ENCODE data around the gene TTLL11. TPM values are rescaled to one million over a fixed set of nuclear protein-coding genes. Genes with fewer than 3 reads are reported as not detected.
A peak's percentile ranks its signal among the peaks of the same experiment; 100 is the strongest.

Gene TTLL11
- total RNA-seq, 2 donors from 2014 or later = 11.7 to 11.9 TPM

DNA sequence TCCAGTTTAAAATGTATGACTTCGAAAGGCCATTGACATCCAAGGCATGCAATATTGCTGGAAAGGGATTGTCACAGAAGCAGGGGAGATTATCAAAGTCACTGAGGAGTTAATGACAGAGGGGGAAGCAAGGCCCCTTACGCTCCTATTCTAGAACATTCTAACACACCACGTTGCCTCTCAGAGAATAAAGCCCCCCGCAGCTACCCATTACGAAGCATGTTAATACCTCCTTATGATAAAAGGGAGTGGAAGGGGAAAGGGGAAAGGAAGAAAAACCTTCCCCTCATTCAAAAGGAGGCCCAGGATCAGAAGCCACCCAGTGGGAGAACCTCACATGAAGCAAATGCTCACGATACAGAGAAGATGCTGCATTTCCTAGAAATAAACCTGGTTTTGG, 228.0 kb downstream of the TTLL11 start:
- 86% methylated on average over 6 of the region's 6 CpGs for WGBS
- Histone ChIP-seq H3K27me3 (replicated peaks; ENCODE audit: insufficient read depth) (no peaks in the 10 kb centered on the region), H3K9me3 (no peaks in the 10 kb centered on the region), H3K4me3 (no peak overlapping the region), H3K27ac (no peak overlapping the region), H3K36me3 (no peaks in the 10 kb centered on the region), H3K4me1 (replicated peaks) (no peaks in the 10 kb centered on the region)
- DNase-seq (ENCODE audit: low spot score) = no peak
- intact Hi-C loops (cut with DNase I) = no loop called here
- TF ChIP-seq CTCF (IDR thresholded peaks at IDR 0.05) (no peak), POLR2A (IDR thresholded peaks at IDR 0.05) (no peak), POLR2AphosphoS5 (IDR thresholded peaks at IDR 0.05) (no peak)

GRCh38 chr9:121863955-121864354, 229.2 kb downstream of the TTLL11 start:
- Histone ChIP-seq H3K27ac (no peak overlapping the region), H3K36me3 (no peaks in the 10 kb centered on the region), H3K4me3 (no peak overlapping the region), H3K9me3 (no peaks in the 10 kb centered on the region), H3K27me3 (replicated peaks; ENCODE audit: insufficient read depth) (no peaks in the 10 kb centered on the region), H3K4me1 (replicated peaks) (no peaks in the 10 kb centered on the region)
- no peak for DNase-seq (ENCODE audit: low spot score)
- WGBS = 94% methylated on average over 2 of the region's 2 CpGs
- intact Hi-C loops (cut with DNase I) = no loop called here
- no peak for TF ChIP-seq POLR2AphosphoS5 (IDR thresholded peaks at IDR 0.05)
- TF ChIP-seq CTCF (IDR thresholded peaks at IDR 0.05) = no peak
- TF ChIP-seq POLR2A (IDR thresholded peaks at IDR 0.05) = no peak

DNA sequence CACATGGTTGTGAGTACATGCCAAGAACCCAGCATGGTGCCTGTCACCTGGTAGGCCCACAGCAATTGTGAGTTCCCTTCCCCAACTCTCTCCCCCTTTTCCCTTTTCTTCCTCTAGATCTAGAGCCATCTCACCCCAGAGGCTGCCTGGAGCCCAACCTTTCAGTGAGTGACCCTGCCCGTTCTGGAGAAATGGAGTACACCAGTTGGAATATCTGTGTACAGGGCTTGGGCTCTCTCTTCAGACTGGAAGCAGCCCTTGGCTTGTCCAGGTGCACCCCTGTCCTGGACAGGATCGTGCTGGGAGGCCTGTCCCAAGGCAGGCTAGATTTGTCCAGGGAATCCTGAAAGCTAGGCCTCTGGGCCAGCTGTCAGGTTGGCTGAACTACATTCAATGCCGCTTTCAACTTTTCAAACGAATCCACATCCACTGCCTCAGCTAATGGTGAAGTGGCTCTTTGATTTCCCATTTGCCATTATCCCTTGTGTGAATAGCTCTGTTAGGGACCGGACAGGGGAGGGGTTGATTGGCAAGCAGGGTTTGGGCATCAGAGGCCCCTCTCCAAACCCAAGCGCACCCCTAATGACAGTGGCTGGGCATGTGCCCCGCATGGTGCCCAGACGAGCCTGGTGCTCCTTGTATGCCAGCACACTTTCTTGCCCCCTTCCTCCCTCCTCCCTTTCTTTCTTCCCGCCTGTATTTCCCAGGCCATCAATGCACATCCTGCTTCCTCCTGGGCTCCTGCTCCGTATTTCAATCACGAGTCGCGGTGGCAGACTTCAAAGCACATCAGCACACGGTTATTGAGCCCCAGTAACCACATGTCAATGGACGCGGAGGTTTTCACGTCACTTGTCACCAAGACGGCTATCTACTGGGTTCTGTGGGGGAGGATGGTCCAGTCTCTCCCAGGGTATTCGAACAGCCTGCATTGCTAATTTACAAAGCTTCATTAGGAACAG, 230.5 kb downstream of the TTLL11 start:
- H3K36me3 ChIP-seq = no peaks in the 10 kb centered on the region
- intact Hi-C loops (cut with DNase I) = no loop called here
- no peak overlapping the region for H3K4me3 ChIP-seq
- no peak overlapping the region for H3K27ac ChIP-seq
- TF ChIP-seq POLR2AphosphoS5 (IDR thresholded peaks at IDR 0.05) (no peak), CTCF (IDR thresholded peaks at IDR 0.05) (no peak), POLR2A (IDR thresholded peaks at IDR 0.05) (no peak)
- H3K9me3 ChIP-seq = no peaks in the 10 kb centered on the region
- no peaks in the 10 kb centered on the region for H3K27me3 ChIP-seq (replicated peaks; ENCODE audit: insufficient read depth)
- DNase-seq (ENCODE audit: low spot score) = no peak
- 87% methylated on average over 19 of the region's 19 CpGs for WGBS
- no peaks in the 10 kb centered on the region for H3K4me1 ChIP-seq (replicated peaks)

DNA sequence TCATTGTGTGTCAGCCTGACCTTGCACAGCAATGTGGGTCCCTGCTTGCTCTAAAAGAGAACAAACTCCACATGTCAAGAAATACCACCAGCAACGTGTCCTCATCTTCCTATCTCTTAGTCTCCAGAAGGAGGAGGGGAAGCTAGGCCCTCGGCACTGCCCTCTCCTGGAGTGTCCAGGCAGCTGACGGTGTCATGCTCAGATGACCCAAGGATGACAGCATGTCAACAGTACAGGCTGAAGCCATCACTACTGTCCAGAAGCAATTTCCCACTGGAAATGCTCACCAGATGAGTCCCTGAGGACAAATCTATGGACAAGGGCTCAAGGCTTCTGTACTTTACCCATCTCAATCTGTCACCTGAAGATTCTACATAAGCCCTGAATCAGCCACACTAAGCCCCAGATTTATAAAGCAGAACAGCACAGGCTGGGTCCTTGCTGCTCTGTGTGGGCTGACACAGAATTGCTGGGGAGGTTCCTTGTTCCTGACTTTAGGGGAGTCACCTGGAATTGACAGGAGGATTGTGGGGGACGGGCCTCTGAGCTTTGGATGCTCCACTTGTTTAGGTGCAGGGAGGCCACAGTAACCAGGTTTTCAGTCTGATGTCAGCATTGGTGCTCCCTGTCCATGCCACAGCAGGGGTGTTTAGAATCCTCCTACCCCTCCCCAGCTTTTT, 231.5 kb downstream of the TTLL11 start:
- whole genome bisulfite sequencing = 81% methylated on average over 4 of the region's 4 CpGs
- DNase-seq (ENCODE audit: low spot score) = no peak
- TF ChIP-seq POLR2A (IDR thresholded peaks at IDR 0.05) (no peak), CTCF (IDR thresholded peaks at IDR 0.05) (peak in 2 of 4 experiments; percentile 34 to 37)
- H3K27ac ChIP-seq = no peak overlapping the region
- no peaks in the 10 kb centered on the region for H3K9me3 ChIP-seq
- H3K4me1 ChIP-seq (replicated peaks) = no peaks in the 10 kb centered on the region
- no peak overlapping the region for H3K4me3 ChIP-seq
- no peaks in the 10 kb centered on the region for H3K27me3 ChIP-seq (replicated peaks; ENCODE audit: insufficient read depth)
- H3K36me3 ChIP-seq = no peaks in the 10 kb centered on the region
- intact Hi-C loops (cut with DNase I) = no loop called here

Data from prostate gland (tissue), 2 donors.